ENCODE measurements around the gene ARHGEF37. TPM values are rescaled to one million over a fixed set of nuclear protein-coding genes. Genes with fewer than 3 reads are reported as not detected.

The ARHGEF37 gene
- total and polyA plus RNA-seq, 2 of the 8 experiments (the other 6 are each of a cell fraction or from before 2014, with no cell fraction given) = 0.21 to 0.48 TPM

- H3K79me2 ChIP-seq (ENCODE audit: control insufficient read depth in 1 of 2, insufficient read depth in 2 of 2, low read length in 2 of 2) = no peaks in the 10 kb centered on the region
- FAIRE-seq = no peak
- H2BK20ac ChIP-seq (ENCODE audit: low read length) = no peak overlapping the region
- no peak overlapping the region for H3K14ac ChIP-seq (ENCODE audit: insufficient read length)
- no peak overlapping the region for H3K56ac ChIP-seq (replicated peaks; ENCODE audit: insufficient read length, low read depth, low read length)
- no peak overlapping the region for H4K8ac ChIP-seq (ENCODE audit: extremely low read depth, insufficient read depth, low read length)
- H3K18ac ChIP-seq (ENCODE audit: extremely low read depth, low read length) = no peak overlapping the region
- no peak overlapping the region for H3K9ac ChIP-seq (replicated peaks in 1 of 4; ENCODE audit: extremely low read depth in 1 of 4, low read depth in 3 of 4, low read length in 3 of 4)
- H3K23me2 ChIP-seq (ENCODE audit: low read depth, low read length) = no peaks in the 10 kb centered on the region
- no peaks in the 10 kb centered on the region for H4K20me1 ChIP-seq (replicated peaks in 1 of 2; ENCODE audit: control insufficient read depth in 1 of 2, insufficient read depth in 2 of 2, low read length in 2 of 2)
- WGBS, 2 experiments (ENCODE audit: extremely low coverage in 1 of 2, insufficient coverage in 1 of 2, insufficient read length in 1 of 2, insufficient replicate concordance in 2 of 2, low coverage in 1 of 2, low lambda C conversion rate in 2 of 2, missing lambda C conversion rate in 1 of 2) = 89% methylated on average over 5 of the region's 5 CpGs; no CpG with 5 or more reads in 1 of the 2 experiments
- no peaks in the 10 kb centered on the region for H3K79me1 ChIP-seq (ENCODE audit: low read depth, low read length)
- H3K27ac ChIP-seq (ENCODE audit: low read depth, low read length) = no peak overlapping the region
- ChIA-PET POLR2A (ENCODE audit: partially characterized antibody) (interaction anchor here (1.5 kb wide), 1 partner anchor 14 kb away, joined by 3 read pairs; no protein-coding TSS in a partner anchor), CTCF (ENCODE audit: partially characterized antibody) (interaction anchor here (0.6 to 2.9 kb wide), 10 partner anchors 10 to 1257 kb away, joined by 3 to 19 read pairs (median 3); no protein-coding TSS in a partner anchor)
- H3K4me3 ChIP-seq (ENCODE audit: extremely low read depth in 1 of 4, insufficient read depth in 2 of 4, low read depth in 3 of 4, low read length in 4 of 4) = no peak overlapping the region
- no peak overlapping the region for H2BK120ac ChIP-seq (replicated peaks; ENCODE audit: low read depth, low read length)
- H2BK5ac ChIP-seq (ENCODE audit: low read depth, low read length) = no peak overlapping the region
- no peak overlapping the region for H2BK12ac ChIP-seq (ENCODE audit: low read depth, low read length)
- H3K27me3 ChIP-seq (replicated peaks in 1 of 4; ENCODE audit: control insufficient read depth in 3 of 4, extremely low read depth in 1 of 4, insufficient read depth in 3 of 4, low read length in 3 of 4) = no peaks in the 10 kb centered on the region
- no peak overlapping the region for H4K5ac ChIP-seq (ENCODE audit: insufficient read length, low read depth, low read length)
- H3K4ac ChIP-seq (replicated peaks; ENCODE audit: insufficient read length, low read depth, low read length) = no peak overlapping the region
- no peaks in the 10 kb centered on the region; a peak in 1 of 7 replicates for H3K4me1 ChIP-seq (replicated peaks in 1 of 4; ENCODE audit: control insufficient read depth in 3 of 4, insufficient read depth in 4 of 4, low read length in 3 of 4)
- H3K9me3 ChIP-seq (ENCODE audit: insufficient read depth in 2 of 2, low read depth in 1 of 2, low read length in 1 of 2) = peaks cover 2 to 3% of the 10 kb centered on the region in 2 experiments
- no peak overlapping the region for H2AK5ac ChIP-seq (ENCODE audit: low read depth, low read length)
- no peak overlapping the region for H2BK15ac ChIP-seq (ENCODE audit: low read length)
- H4K91ac ChIP-seq (replicated peaks; ENCODE audit: insufficient read length, low read length) = no peak overlapping the region
- H3K4me2 ChIP-seq (ENCODE audit: insufficient read depth in 1 of 2, low read depth in 2 of 2, low read length in 2 of 2) = no peak overlapping the region
- H2AFZ ChIP-seq (ENCODE audit: low read length) = 0 out of 2 replicates have a peak overlapping the region, but pooled peaks have one; percentile 64
- no peaks in the 10 kb centered on the region for H3K36me3 ChIP-seq (ENCODE audit: control insufficient read depth in 2 of 4, insufficient read depth in 4 of 4, low read length in 3 of 4)
- no peak for DNase-seq (ENCODE audit: low read depth in 1 of 2, low spot score in 2 of 2)
- H3K23ac ChIP-seq (ENCODE audit: insufficient read length) = no peak overlapping the region
- TF ChIP-seq CTCF (IDR thresholded peaks at IDR 0.05; ENCODE audit: control extremely low read depth in 1 of 3, insufficient read depth in 1 of 3, low read depth in 1 of 3, low read length in 3 of 3) = no peak
- no peak for TF ChIP-seq SAP30 (IDR thresholded peaks at IDR 0.05; ENCODE audit: insufficient read depth, insufficient replicate concordance, low read length)
- no peak for TF ChIP-seq TCF12 (IDR thresholded peaks at IDR 0.05; ENCODE audit: low read depth, low read length)
- TF ChIP-seq SP4 (IDR thresholded peaks at IDR 0.05; ENCODE audit: low read length) = no peak
- no peak for TF ChIP-seq POLR2A (IDR thresholded peaks at IDR 0.05; ENCODE audit: control extremely low read depth in 1 of 2, low read depth in 2 of 2, low read length in 2 of 2)
- no peak for TF ChIP-seq GTF2F1 (IDR thresholded peaks at IDR 0.05; ENCODE audit: borderline replicate concordance, low read depth, low read length)
- TF ChIP-seq RNF2 (IDR thresholded peaks at IDR 0.05; ENCODE audit: borderline replicate concordance, low read depth, low read length, missing control alignments, poor library complexity, severe bottlenecking) = no peak
- TF ChIP-seq CEBPB (IDR thresholded peaks at IDR 0.05; ENCODE audit: low read depth, low read length) = no peak
- no peak for TF ChIP-seq CREB1 (IDR thresholded peaks at IDR 0.05)
- TF ChIP-seq NANOG (IDR thresholded peaks at IDR 0.05; ENCODE audit: insufficient read depth, low read depth, low read length, poor library complexity, severe bottlenecking) = no peak
- TF ChIP-seq MAFK (IDR thresholded peaks at IDR 0.05; ENCODE audit: low read depth, low read length) = no peak
- no peak for TF ChIP-seq FOSL1 (IDR thresholded peaks at IDR 0.05; ENCODE audit: insufficient read depth, low read depth, low read length)
Observed at GRCh38 chr5:149611326-149611725, 30.0 kb downstream of the ARHGEF37 start.
